NCI-H2227 (cell line): Measurements from ENCODE around the gene ACAP3.

Experiments used
- DNase-seq: peaks from one replicate; lab custom pipeline; 2025; ENCODE audit not compliant: unreplicated experiment; lab: John Stamatoyannopoulos, UW

Gene ACAP3

GRCh38 chr1:1307923-1308755 is at the start of gene ACAP3, which contains the start of gene PUSL1:
Gene ACAP3, minus strand, starts transcription at chr1:1307930. Its CDS starts 115 bp downstream, at chr1:1307815.
Gene PUSL1, plus strand, starts transcription at chr1:1308597. Its CDS starts 47 bp downstream, at chr1:1308644.
- DNase-seq, result peak; percentile 95

- DNase-seq, result no peak
Observed at GRCh38 chr1:1356796-1357401, 49.2 kb upstream of the ACAP3 start.

- DNase-seq, result no peak
Observed at GRCh38 chr1:1356166-1356795, 48.6 kb upstream of the ACAP3 start.

GRCh38 chr1:1355416-1355815 is 47.7 kb upstream of the ACAP3 start:
- DNase-seq, result peak; percentile 67

- no peak for DNase-seq
Observed at GRCh38 chr1:1354271-1355247, 46.8 kb upstream of the ACAP3 start.

- no peak for DNase-seq
Observed at GRCh38 chr1:1353389-1354151, 45.8 kb upstream of the ACAP3 start.

GRCh38 chr1:1352786-1353388 is 45.2 kb upstream of the ACAP3 start:
- DNase-seq, result no peak

GRCh38 chr1:1351511-1352427 is 44.0 kb upstream of the ACAP3 start:
- DNase-seq, result no peak

- DNase-seq, result peak; percentile 78
Observed at GRCh38 chr1:1349256-1350012, 41.7 kb upstream of the ACAP3 start, which contains the start of gene DVL1. Gene DVL1, minus strand, starts transcription at chr1:1349418. Its CDS starts 353 bp downstream, at chr1:1349065.

- peak; percentile 59 for DNase-seq
Observed at GRCh38 chr1:1348420-1349255, 40.9 kb upstream of the ACAP3 start.

- no peak for DNase-seq
Observed at GRCh38 chr1:1347663-1348419, 40.1 kb upstream of the ACAP3 start.

- DNase-seq, result no peak
Observed at GRCh38 chr1:1347026-1347595, 39.4 kb upstream of the ACAP3 start.

- DNase-seq, result no peak
Observed at GRCh38 chr1:1346501-1346890, 38.8 kb upstream of the ACAP3 start.

- no peak for DNase-seq
Observed at GRCh38 chr1:1345860-1346500, 38.2 kb upstream of the ACAP3 start.

GRCh38 chr1:1345384-1345783 is 37.7 kb upstream of the ACAP3 start:
- DNase-seq, result no peak
